ENCODE measurements around the gene NLRP1. TPM values are rescaled to one million over a fixed set of nuclear protein-coding genes. Genes with fewer than 3 reads are reported as not detected.

NLRP1 gene
- total RNA-seq, 1 experiment from 2014 or later, result 0.57 TPM

- peaks cover 71% of the 10 kb centered on the region for H3K27me3 Mint-ChIP-seq (ENCODE audit: unreplicated experiment)
- H3K9me3 Mint-ChIP-seq (ENCODE audit: low read depth, unreplicated experiment), result no peaks in the 10 kb centered on the region
- TF ChIP-seq, protein P1, sequence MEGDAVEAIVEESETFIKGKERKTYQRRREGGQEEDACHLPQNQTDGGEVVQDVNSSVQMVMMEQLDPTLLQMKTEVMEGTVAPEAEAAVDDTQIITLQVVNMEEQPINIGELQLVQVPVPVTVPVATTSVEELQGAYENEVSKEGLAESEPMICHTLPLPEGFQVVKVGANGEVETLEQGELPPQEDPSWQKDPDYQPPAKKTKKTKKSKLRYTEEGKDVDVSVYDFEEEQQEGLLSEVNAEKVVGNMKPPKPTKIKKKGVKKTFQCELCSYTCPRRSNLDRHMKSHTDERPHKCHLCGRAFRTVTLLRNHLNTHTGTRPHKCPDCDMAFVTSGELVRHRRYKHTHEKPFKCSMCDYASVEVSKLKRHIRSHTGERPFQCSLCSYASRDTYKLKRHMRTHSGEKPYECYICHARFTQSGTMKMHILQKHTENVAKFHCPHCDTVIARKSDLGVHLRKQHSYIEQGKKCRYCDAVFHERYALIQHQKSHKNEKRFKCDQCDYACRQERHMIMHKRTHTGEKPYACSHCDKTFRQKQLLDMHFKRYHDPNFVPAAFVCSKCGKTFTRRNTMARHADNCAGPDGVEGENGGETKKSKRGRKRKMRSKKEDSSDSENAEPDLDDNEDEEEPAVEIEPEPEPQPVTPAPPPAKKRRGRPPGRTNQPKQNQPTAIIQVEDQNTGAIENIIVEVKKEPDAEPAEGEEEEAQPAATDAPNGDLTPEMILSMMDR (IDR thresholded peaks at IDR 0.05; ENCODE audit: unreplicated experiment), result no peak
- H3K36me3 Mint-ChIP-seq (ENCODE audit: insufficient read depth, unreplicated experiment), result no peaks in the 10 kb centered on the region
- H3K4me3 Mint-ChIP-seq (ENCODE audit: low read depth, unreplicated experiment), result no peak overlapping the region
- intact Hi-C loops (cut with micrococcal nuclease; ENCODE audit: unreplicated experiment), result no loop called here
- H3K4me1 Mint-ChIP-seq (ENCODE audit: low read depth, unreplicated experiment), result no peaks in the 10 kb centered on the region
- no TSS peak for BruUV-seq (replicated peaks)
- DNase-seq, result peak; percentile 6
- CTCF ChIA-PET, result no interaction called here
- no peak overlapping the region for H3K27ac Mint-ChIP-seq (ENCODE audit: unreplicated experiment)
These were observed 57.3 kb downstream of the NLRP1 start for GRCh38 chr17:5526821-5527598.

- peaks cover 1% of the 10 kb centered on the region for H3K9me3 Mint-ChIP-seq (ENCODE audit: low read depth, unreplicated experiment)
- H3K27ac Mint-ChIP-seq (ENCODE audit: unreplicated experiment), result no peak overlapping the region
- H3K4me1 Mint-ChIP-seq (ENCODE audit: low read depth, unreplicated experiment), result no peaks in the 10 kb centered on the region
- TF ChIP-seq, protein P1 (IDR thresholded peaks at IDR 0.05; ENCODE audit: unreplicated experiment), result no peak
- CTCF ChIA-PET, result no interaction called here
- no peak for DNase-seq
- peaks cover 60% of the 10 kb centered on the region for H3K27me3 Mint-ChIP-seq (ENCODE audit: unreplicated experiment)
- BruUV-seq (replicated peaks), result no TSS peak
- H3K36me3 Mint-ChIP-seq (ENCODE audit: insufficient read depth, unreplicated experiment), result no peaks in the 10 kb centered on the region
- no peak overlapping the region for H3K4me3 Mint-ChIP-seq (ENCODE audit: low read depth, unreplicated experiment)
- intact Hi-C loops (cut with micrococcal nuclease; ENCODE audit: unreplicated experiment), result no loop called here
These were observed 61.1 kb downstream of the NLRP1 start for GRCh38 chr17:5523249-5523648.

- Mint-ChIP-seq H3K27ac (ENCODE audit: unreplicated experiment) (no peak overlapping the region), H3K36me3 (ENCODE audit: insufficient read depth, unreplicated experiment) (no peaks in the 10 kb centered on the region), H3K9me3 (ENCODE audit: low read depth, unreplicated experiment) (peaks cover 6% of the 10 kb centered on the region), H3K27me3 (ENCODE audit: unreplicated experiment) (peaks cover 62% of the 10 kb centered on the region), H3K4me1 (ENCODE audit: low read depth, unreplicated experiment) (no peaks in the 10 kb centered on the region), H3K4me3 (ENCODE audit: low read depth, unreplicated experiment) (no peak overlapping the region)
- TF ChIP-seq, protein P1 (IDR thresholded peaks at IDR 0.05; ENCODE audit: unreplicated experiment), result no peak
- BruUV-seq (replicated peaks), result no TSS peak
- DNase-seq, result no peak
- intact Hi-C loops (cut with micrococcal nuclease; ENCODE audit: unreplicated experiment), result no loop called here
- CTCF ChIA-PET, result no interaction called here
These were observed 61.8 kb downstream of the NLRP1 start for GRCh38 chr17:5522476-5522875.

DNA sequence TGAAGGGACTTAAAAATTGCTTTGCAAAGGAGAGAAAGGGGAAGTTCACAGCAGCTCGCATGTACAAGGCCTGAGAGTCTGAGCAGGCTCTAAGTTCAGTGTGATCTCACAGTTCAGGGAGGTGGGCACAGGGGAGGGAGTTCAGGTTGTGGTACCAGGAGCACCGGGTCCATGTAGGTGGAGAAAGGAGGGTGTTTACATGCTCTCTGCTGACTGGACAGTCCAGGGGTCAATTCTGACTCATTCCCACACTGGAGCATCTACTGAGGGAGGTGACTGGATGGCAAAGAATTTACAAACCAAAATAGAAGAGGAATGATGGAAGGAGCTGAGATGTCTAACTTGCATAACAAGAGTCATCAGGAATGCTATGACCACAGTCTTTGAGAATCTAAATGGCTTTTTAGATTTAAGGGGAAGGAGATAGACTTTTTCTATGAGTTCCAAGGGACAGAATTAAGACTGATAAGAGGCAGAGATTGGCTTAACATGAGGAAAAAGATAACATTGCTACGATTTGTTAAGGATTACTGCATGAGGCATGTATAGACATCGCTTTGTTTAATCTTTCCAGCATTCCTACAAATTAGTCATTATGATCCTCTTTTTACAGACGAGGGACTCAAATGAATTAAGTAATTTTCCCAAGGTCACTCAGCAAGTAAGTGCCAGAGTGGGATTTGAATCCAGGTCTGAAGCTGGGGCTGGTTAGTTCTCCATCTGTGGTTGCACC lies 68.1 kb downstream of the NLRP1 start:
- DNase-seq, result no peak
- BruUV-seq (replicated peaks), result no TSS peak
- no peak overlapping the region for H3K27ac Mint-ChIP-seq (ENCODE audit: unreplicated experiment)
- intact Hi-C loops (cut with micrococcal nuclease; ENCODE audit: unreplicated experiment), result no loop called here
- H3K36me3 Mint-ChIP-seq (ENCODE audit: insufficient read depth, unreplicated experiment), result no peaks in the 10 kb centered on the region
- no peak overlapping the region for H3K4me3 Mint-ChIP-seq (ENCODE audit: low read depth, unreplicated experiment)
- TF ChIP-seq, protein P1 (IDR thresholded peaks at IDR 0.05; ENCODE audit: unreplicated experiment), result no peak
- peaks cover 50% of the 10 kb centered on the region for H3K27me3 Mint-ChIP-seq (ENCODE audit: unreplicated experiment)
- peaks cover 13% of the 10 kb centered on the region for H3K4me1 Mint-ChIP-seq (ENCODE audit: low read depth, unreplicated experiment)
- CTCF ChIA-PET, result no interaction called here
- peaks cover 9% of the 10 kb centered on the region for H3K9me3 Mint-ChIP-seq (ENCODE audit: low read depth, unreplicated experiment)

All from Calu3 (cell line).